Sigmoid colon (tissue), 4 donors: ENCODE data around the gene ERP27.

ENCODE experiments used
- POLR2A ChIP-seq, 2 donors: fragments of 450-650 bp; IDR thresholded peaks; one replicate each; pipeline ENCODE4 v1.6.1; 2016; ENCODE audit warnings: antibody characterized with exemption in 2 of 2, mild to moderate bottlenecking in 2 of 2, moderate library complexity in 2 of 2
- POLR2AphosphoS5 ChIP-seq, 4 donors: sonication (generic); formaldehyde crosslinking; IDR thresholded peaks; one replicate each; pipeline ENCODE4 v1.6.1; 2017; ENCODE audit warnings: antibody characterized with exemption in 4 of 4
- TF ChIP-seq, protein P1 (sequence below), 4 experiments: fragments of 450-650 bp in 3 of 4; fragments of 200-600 bp in 1 of 4; IDR thresholded peaks; one replicate each; pipeline ENCODE4 v1.5.1; 2016 to 2019; ENCODE audit warnings: antibody characterized with exemption in 4 of 4, mild to moderate bottlenecking in 3 of 4, moderate library complexity in 2 of 4

DNA sequence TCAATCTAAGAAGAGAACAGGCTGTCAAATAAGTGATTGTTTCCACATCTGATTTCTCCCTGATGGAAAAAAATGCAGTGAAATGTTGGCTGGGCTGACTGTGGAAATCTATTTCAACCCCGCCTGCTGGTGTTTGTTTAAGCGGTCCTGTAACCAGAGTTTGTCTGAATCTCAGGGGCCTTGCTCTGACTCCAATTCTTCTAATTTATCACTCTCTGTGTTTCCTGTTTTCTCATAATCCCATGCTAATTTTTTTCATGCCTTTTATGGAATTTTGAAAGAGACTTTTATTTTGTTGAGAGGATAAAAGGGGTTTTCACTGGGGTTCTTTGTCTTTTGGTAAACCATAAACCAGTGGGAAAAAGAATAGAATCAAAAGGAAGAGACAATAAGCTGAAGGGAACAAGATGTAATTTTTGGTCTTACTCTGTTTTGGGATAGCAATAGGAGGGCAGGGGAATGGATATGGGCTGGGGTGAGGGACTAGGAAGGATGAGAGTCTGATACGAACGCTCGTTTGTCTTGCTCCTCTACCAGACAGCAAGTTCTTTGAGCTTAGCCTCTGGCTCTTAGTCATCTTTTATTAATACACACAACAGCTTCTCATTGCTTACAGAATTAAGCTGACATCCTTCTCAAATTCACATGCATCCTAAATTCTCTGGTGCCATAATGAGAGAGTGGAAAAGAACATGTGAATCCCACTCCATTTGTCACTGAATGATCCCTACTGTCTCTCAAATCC, 44.7 kb downstream of the ERP27 start:
- TF ChIP-seq, protein P1, sequence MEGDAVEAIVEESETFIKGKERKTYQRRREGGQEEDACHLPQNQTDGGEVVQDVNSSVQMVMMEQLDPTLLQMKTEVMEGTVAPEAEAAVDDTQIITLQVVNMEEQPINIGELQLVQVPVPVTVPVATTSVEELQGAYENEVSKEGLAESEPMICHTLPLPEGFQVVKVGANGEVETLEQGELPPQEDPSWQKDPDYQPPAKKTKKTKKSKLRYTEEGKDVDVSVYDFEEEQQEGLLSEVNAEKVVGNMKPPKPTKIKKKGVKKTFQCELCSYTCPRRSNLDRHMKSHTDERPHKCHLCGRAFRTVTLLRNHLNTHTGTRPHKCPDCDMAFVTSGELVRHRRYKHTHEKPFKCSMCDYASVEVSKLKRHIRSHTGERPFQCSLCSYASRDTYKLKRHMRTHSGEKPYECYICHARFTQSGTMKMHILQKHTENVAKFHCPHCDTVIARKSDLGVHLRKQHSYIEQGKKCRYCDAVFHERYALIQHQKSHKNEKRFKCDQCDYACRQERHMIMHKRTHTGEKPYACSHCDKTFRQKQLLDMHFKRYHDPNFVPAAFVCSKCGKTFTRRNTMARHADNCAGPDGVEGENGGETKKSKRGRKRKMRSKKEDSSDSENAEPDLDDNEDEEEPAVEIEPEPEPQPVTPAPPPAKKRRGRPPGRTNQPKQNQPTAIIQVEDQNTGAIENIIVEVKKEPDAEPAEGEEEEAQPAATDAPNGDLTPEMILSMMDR (IDR thresholded peaks at IDR 0.05): no peak
- TF ChIP-seq POLR2AphosphoS5 (IDR thresholded peaks at IDR 0.05) (no peak), POLR2A (IDR thresholded peaks at IDR 0.05) (no peak)
